ENCODE measurements around the gene TSEN15. TPM values are rescaled to one million over a fixed set of nuclear protein-coding genes. Genes with fewer than 3 reads are reported as not detected.
A peak's percentile ranks its signal among the peaks of the same experiment; 100 is the strongest.

The TSEN15 gene
- total and polyA plus RNA-seq, 10 of the 15 experiments (the other 5 are each of a cell fraction or from before 2014, with no cell fraction given) = 21.1 to 136 (median 70.2) TPM

DNA sequence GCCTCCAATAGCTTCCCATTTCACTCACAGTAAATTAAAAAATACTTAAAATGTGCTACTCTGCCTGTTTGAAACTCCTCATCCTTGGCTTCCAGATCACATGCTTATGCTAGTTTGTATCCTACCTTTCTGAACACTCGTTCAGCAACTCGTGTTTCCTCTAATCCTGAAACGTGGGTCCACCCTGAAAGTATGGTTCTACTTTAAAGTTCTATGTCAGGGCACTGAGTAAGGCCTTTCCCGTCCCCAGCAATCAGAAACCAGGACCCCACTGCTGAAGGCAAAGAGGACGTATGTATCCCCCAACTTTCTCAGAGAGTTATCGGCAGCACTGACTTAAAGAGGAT, 419 bp upstream of the TSEN15 start:
- 2% methylated on average over 6 of the region's 6 CpGs for WGBS (ENCODE audit: insufficient coverage, insufficient replicate concordance, low lambda C conversion rate, missing lambda C conversion rate)
- POLR2A ChIA-PET = interaction anchor here (0.7 kb wide), 1 partner anchor 12 kb away, joined by 3 read pairs; no protein-coding TSS in a partner anchor

More for the DNA sequence above, 419 bp upstream of the TSEN15 start:
- ChIA-PET RAD21 (ENCODE audit: unreplicated experiment) (interaction anchor here (0.7 to 2.5 kb wide), 8 partner anchors 11 to 135 kb away, joined by 3 to 14 read pairs (median 3); no protein-coding TSS in a partner anchor), CTCF (interaction anchor here (1.0 to 1.8 kb wide), 6 partner anchors 9 to 395 kb away, joined by 3 to 6 read pairs (median 4); no protein-coding TSS in a partner anchor), SMC1A (ENCODE audit: uncharacterized antibody, unreplicated experiment) (interaction anchor here (0.7 to 2.7 kb wide), 16 partner anchors 8 to 442 kb away, joined by 3 to 10 read pairs (median 3); no protein-coding TSS in a partner anchor)
- H4K20me1 ChIP-seq (ENCODE audit: control insufficient read depth, insufficient read depth) = no peaks in the 10 kb centered on the region
- H3K9me3 ChIP-seq (replicated peaks; ENCODE audit: control insufficient read depth, insufficient read depth, low read length) = no peaks in the 10 kb centered on the region
- H2AFZ ChIP-seq (ENCODE audit: control insufficient read depth, low read depth, low read length) = peak overlapping the region; percentile 97
- TSS peak; percentile 95 for BruUV-seq (replicated peaks)
- H3K9ac ChIP-seq (ENCODE audit: control insufficient read depth, insufficient read depth, low read length) = peak overlapping the region; percentile 77
- no peaks in the 10 kb centered on the region; a peak in 1 of 4 replicates for H3K27me3 ChIP-seq (replicated peaks in 1 of 2; ENCODE audit: control insufficient read depth in 2 of 2, insufficient read depth in 2 of 2, low read length in 1 of 2)
- H3K4me1 ChIP-seq (ENCODE audit: control insufficient read depth, insufficient read depth, low read length) = peaks cover 7% of the 10 kb centered on the region; the same call in 1 of the 2 replicates
- H3K27ac ChIP-seq (ENCODE audit: control insufficient read depth, insufficient read depth) = peak overlapping the region; percentile 70
- intact Hi-C loops (cut with micrococcal nuclease; ENCODE audit: unreplicated experiment) = no loop called here
- peak; percentile 19; the same call in 2 of the 3 replicates for ATAC-seq
- peak overlapping the region; percentile 83 for H3K4me3 ChIP-seq
- DNase-seq (ENCODE audit: low read depth, low spot score) = no peak
- peaks cover 17% of the 10 kb centered on the region for H3K79me2 ChIP-seq (ENCODE audit: control insufficient read depth, insufficient read depth, low read length)
- in situ Hi-C loops (cut with MboI) = no loop called here
- TF ChIP-seq DPF2 (IDR thresholded peaks at IDR 0.05) (no peak), GATAD2B (conservative IDR thresholded peaks at IDR 0.05; ENCODE audit: low read depth) (no peak), SUPT20H (IDR thresholded peaks at IDR 0.05; ENCODE audit: borderline replicate concordance, control insufficient read depth, low read depth, low read length) (no peak), MEF2A (IDR thresholded peaks at IDR 0.05; ENCODE audit: insufficient read depth, low read depth, low read length) (no peak), CREM (IDR thresholded peaks at IDR 0.05; ENCODE audit: low read depth) (no peak), POU2F2 (IDR thresholded peaks at IDR 0.05; ENCODE audit: borderline replicate concordance, low read depth, low read length) (no peak), RFX5 (IDR thresholded peaks at IDR 0.05; ENCODE audit: low read depth, low read length) (no peak), SIX5 (IDR thresholded peaks at IDR 0.05; ENCODE audit: low read depth, low read length, severe bottlenecking) (no peak), TCF12 (IDR thresholded peaks at IDR 0.05; ENCODE audit: low read depth, low read length) (no peak), POLR2AphosphoS2 (IDR thresholded peaks at IDR 0.05; ENCODE audit: low read depth, low read length) (no peak)
- TF ChIP-seq, protein P1, sequence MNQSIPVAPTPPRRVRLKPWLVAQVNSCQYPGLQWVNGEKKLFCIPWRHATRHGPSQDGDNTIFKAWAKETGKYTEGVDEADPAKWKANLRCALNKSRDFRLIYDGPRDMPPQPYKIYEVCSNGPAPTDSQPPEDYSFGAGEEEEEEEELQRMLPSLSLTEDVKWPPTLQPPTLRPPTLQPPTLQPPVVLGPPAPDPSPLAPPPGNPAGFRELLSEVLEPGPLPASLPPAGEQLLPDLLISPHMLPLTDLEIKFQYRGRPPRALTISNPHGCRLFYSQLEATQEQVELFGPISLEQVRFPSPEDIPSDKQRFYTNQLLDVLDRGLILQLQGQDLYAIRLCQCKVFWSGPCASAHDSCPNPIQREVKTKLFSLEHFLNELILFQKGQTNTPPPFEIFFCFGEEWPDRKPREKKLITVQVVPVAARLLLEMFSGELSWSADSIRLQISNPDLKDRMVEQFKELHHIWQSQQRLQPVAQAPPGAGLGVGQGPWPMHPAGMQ (IDR thresholded peaks at IDR 0.05; ENCODE audit: borderline replicate concordance) = no peak
- TF ChIP-seq, protein P2, sequence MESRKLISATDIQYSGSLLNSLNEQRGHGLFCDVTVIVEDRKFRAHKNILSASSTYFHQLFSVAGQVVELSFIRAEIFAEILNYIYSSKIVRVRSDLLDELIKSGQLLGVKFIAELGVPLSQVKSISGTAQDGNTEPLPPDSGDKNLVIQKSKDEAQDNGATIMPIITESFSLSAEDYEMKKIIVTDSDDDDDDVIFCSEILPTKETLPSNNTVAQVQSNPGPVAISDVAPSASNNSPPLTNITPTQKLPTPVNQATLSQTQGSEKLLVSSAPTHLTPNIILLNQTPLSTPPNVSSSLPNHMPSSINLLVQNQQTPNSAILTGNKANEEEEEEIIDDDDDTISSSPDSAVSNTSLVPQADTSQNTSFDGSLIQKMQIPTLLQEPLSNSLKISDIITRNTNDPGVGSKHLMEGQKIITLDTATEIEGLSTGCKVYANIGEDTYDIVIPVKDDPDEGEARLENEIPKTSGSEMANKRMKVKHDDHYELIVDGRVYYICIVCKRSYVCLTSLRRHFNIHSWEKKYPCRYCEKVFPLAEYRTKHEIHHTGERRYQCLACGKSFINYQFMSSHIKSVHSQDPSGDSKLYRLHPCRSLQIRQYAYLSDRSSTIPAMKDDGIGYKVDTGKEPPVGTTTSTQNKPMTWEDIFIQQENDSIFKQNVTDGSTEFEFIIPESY (IDR thresholded peaks at IDR 0.05) = no peak
- peak; percentile 41 for FAIRE-seq
- H3K36me3 ChIP-seq (ENCODE audit: control insufficient read depth in 2 of 2, insufficient read depth in 2 of 2, low read length in 1 of 2) = peaks cover 0 to 4% of the 10 kb centered on the region in 2 experiments; a peak in 2 of 4 replicates
- H3K4me2 ChIP-seq (ENCODE audit: control insufficient read depth, insufficient read depth) = peak overlapping the region; percentile 96
